Fibroblast of lung (primary cell): Measurements from ENCODE around the gene ZFP69B.

Experiments used
- CTCF ChIP-seq, 2 donors: IDR thresholded peaks in 1 of 2; conservative IDR thresholded peaks in 1 of 2; 1 replicate in 1 of 2; 2 replicates in 1 of 2; pipeline ENCODE4 v1.5.1; 2011 to 2012; ENCODE audit warnings: low read length in 2 of 2, control low read depth in 1 of 2, inconsistent platforms in 1 of 2, low read depth in 1 of 2, mild to moderate bottlenecking in 1 of 2
- EZH2 ChIP-seq: IDR thresholded peaks from 2 replicates; pipeline ENCODE4 v1.5.1; 2012; ENCODE audit warnings: low read length, control low read depth, mild to moderate bottlenecking; ENCODE audit errors: missing control alignments

GRCh38 chr1:40404670-40405462, 45.4 kb upstream of the ZFP69B start:
- TF ChIP-seq CTCF (conservative IDR thresholded peaks at IDR 0.05 in 1 of 2, IDR thresholded peaks at IDR 0.05 in 1 of 2; ENCODE audit: low read depth in 1 of 2, low read length in 2 of 2) (peak; percentile 68 to 77), EZH2 (no peak)
